Stimulated activated CD4-positive, alpha-beta T cell treated with anti-CD3 and anti-CD28 coated beads, Interleukin-12 subunit alpha, Interleukin-12 subunit beta, amount 100 ng/mL, for 24 hours (primary cell): ENCODE data around the gene DGLUCY.
A peak's percentile ranks its signal among the peaks of the same experiment; 100 is the strongest.
"Not testable (repeated sequence)": the region's sequence is repeated elsewhere in the genome, so short reads cannot be mapped to it uniquely, and the experiment has no call there.

Experiments used
- DNase-seq, 2 experiments: peaks; one replicate each; pipeline ENCODE4 v3.0.0-alpha.2; 2020; ENCODE audit warnings: low read depth in 2 of 2

DGLUCY gene

GRCh38 chr14:91138511-91139359 is 24.9 kb downstream of the DGLUCY start:
- peak; percentile 18 to 35 for DNase-seq

GRCh38 chr14:91139776-91140175 is 25.9 kb downstream of the DGLUCY start:
- DNase-seq: no peak

- DNase-seq: no peak
Measured at GRCh38 chr14:91140672-91141071, 26.8 kb downstream of the DGLUCY start.

DNA sequence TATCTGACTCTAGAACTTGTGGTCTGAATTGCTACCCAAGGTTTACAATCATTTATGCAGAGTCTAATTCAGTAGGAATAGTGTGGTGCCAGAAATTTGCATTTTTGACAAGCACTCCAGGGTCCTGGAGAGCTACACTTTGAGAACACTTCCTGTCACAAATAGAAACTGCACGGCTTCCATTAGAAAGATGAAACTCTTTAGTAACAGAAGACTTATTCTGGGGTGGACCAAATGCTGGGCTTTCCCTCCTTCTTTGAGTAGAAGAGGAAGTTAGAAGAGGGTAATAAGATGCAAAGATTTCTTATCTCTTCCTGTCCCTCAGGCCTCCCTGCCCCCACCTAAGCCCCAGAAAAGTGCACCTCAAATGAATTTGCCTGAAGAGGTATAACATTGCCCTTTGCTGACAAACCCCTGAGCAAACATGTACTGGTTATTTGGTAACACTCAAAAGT is 28.4 kb downstream of the DGLUCY start:
- DNase-seq: no peak

- DNase-seq: no peak
Measured at GRCh38 chr14:91143862-91144261, 30.0 kb downstream of the DGLUCY start.

DNA sequence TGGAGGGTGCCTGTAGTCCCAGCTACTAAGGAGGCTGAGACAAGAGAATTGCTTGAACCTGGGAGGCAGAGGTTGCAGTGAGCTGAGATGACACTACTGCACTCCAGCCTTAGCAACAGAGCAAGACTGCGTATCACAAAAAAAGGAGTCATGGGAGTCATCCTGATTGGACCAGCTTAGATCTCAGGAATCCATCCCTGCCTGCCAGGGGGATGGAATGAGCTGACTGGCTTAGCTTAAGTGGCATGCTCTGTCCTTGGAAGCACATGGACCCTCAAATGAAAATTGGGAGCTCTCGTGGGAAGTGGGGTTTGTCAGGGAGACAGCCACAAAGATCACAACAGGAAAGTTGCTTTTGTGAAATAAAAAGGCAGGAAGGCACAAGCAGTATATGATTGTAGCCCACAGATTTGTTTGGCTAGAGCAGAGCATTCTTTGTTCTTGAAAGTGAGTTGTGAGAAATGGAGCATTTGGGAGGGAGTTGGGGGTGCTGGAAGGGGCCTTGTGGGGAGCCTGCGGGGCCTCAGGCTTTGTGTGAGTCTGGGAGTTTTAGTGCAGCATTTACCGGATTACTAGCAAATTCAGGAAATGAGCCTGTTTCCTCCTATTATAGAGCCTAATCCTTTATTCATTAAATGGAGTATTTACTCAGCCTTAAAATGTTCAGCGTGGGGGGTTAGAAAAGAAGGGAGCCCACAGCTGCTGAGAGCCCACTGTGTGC is 30.7 kb downstream of the DGLUCY start:
- DNase-seq: no peak

DNA sequence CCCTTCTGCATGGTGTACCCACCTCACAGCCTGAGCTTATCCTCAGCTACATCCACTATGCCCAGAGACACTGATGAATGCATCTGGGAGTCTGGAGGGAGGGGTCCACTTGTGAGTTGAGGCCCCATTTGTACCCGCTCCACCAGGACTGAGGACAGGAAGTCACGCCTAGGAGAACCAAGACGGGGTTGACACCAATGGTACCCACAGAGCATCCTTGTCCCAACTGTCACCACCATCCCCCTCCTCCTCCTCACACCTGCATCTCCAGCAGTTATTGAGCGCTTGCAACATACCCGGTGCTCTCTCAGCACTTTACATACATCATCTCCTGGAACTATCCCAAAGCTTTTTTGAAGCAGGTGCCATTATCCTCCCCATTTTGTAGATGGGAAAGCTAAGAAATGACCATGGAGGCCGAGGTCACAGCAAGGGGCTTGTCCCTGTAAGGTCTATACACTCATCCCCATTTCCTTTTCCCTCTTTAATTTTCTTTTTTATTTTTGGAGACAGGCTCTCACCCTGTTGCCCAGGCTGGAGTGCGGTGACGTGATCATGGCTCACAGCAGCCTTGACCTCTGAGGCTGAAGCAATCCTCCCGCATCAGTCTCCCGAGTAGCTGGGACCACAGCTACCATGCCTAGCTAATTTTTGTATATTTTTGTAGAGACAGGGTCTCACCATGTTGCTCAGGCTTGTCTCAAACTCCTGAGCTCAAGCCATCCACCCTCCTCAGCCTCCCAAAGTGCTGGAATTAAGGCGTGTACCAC is 31.7 kb downstream of the DGLUCY start:
- no peak for DNase-seq

DNA sequence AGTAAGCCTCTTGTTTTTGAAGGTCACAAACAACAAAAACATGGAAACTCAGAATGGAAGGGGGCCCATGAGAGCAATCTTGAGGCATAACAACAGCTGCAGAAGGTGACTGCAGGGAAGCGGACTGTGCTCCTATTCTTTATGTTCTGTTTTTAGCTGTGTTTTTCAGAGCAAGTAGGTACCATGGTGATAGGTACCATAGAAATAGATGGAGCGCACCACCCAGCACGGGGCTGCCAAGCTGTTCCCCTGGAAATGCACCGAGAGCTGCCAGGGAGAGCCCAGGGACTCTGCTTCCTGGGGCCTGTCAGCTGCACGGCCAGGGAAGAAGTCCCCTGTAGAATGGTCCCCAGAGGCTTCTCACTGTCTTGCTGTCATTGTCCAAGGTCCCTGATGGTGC is 32.8 kb downstream of the DGLUCY start:
- DNase-seq: no peak

GRCh38 chr14:91149462-91149861 is 35.6 kb downstream of the DGLUCY start:
- no peak for DNase-seq

GRCh38 chr14:91152499-91152898 is 38.6 kb downstream of the DGLUCY start:
- DNase-seq: no peak

GRCh38 chr14:91153360-91153759 is 39.5 kb downstream of the DGLUCY start:
- DNase-seq: no peak

GRCh38 chr14:91154851-91155625 is 41.2 kb downstream of the DGLUCY start:
- no peak for DNase-seq

DNA sequence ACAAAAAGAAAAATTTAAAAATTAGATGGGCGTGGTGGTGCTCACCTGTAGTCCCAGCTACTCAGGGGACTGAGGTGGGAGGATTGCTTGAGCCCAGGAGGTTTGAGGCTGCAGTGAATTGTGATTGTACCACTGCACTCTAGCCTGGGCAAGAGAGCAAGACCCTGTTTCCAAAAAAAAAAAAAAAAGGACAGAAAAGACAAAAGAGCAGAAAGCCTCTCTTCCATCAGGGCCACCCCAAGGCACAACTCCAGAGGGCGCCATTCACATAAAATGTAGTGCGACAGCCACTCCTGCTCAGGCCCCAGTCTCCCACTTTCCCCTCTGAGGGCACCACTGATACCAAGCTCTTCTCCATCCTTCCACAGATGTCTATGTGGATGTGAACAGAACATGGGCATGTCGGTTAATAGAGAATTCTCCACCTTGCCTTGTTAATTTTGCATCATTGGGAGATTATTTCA is 41.8 kb downstream of the DGLUCY start:
- DNase-seq: no peak

DNA sequence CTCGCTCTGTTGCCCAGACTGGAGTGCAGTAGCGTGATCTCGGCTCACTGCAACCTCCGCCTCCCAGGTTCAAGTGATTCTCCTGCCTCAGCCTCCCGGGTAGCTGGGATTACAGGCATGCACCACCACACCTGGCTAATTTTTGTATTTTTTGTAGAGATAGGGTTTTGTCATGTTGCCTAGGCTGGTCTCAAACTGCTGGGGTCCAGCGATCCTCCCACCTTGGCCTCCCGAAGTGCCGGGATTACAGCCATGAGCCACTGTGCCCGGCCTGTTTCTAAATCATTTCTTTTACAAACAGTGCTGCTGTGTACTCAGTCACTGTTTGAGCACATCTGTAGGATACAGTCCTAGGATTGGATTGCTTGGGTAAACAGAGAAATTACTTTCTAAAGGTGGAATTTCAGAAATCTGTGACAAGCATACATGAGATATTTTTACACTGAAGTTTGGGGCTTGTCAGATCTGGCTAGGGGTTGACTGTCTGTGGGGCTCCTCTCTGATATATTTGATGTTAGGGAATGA is 42.3 kb downstream of the DGLUCY start:
- DNase-seq: not testable (repeated sequence)

- not testable (repeated sequence) for DNase-seq
Measured at GRCh38 chr14:91156877-91157276, 43.0 kb downstream of the DGLUCY start.

GRCh38 chr14:91158091-91158790 is 44.4 kb downstream of the DGLUCY start:
- no peak for DNase-seq

GRCh38 chr14:91159182-91159581 is 45.3 kb downstream of the DGLUCY start:
- DNase-seq: no peak

- DNase-seq: no peak
Measured at GRCh38 chr14:91159906-91160305, 46.0 kb downstream of the DGLUCY start.

DNA sequence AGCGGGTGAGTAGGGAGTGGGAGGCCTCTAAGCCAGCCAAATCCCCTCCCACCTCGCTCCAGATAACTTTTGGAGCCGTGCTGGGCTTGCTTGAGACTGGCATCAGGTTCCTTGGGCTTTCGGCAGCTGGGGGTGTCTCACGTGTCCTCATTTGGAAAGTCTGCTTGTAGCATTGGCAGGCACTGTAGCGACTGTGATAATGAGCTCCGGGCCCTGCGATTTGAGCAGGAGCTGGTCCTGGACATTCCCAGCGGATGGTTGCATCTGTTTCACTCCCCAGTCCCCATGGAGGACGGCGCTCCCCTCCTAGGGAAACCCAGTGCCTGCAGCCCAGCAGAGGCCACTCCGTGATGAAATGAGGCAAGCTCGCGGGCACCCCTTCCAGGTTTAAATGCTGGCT is 49.4 kb downstream of the DGLUCY start:
- no peak for DNase-seq

GRCh38 chr14:91164676-91165075 is 50.8 kb downstream of the DGLUCY start:
- DNase-seq: no peak
